Ovary (tissue), 3 donors: ENCODE measurements around the gene STIP1.

Source experiments
- CTCF ChIP-seq, 3 donors: fragments of 450-650 bp in 2 of 3; fragments of 200-600 bp in 1 of 3; IDR thresholded peaks; one replicate each; pipeline versions ENCODE4 v1.5.1 to v1.8.0; 2016 to 2022; ENCODE audit warnings: antibody characterized with exemption in 3 of 3, mild to moderate bottlenecking in 1 of 3
- POLR2A ChIP-seq: fragments of 450-650 bp; IDR thresholded peaks from one replicate; pipeline ENCODE4 v1.6.1; 2017; ENCODE audit warnings: antibody characterized with exemption, mild to moderate bottlenecking, moderate library complexity
- donor health status: DM: no; HTN: no; CAD: no.

GRCh38 chr11:64203421-64204079, 17.6 kb downstream of the STIP1 start:
- TF ChIP-seq CTCF (IDR thresholded peaks at IDR 0.05) (no peak), POLR2A (no peak)
